Stimulated activated CD8-positive, alpha-beta memory T cell treated with anti-CD3 and anti-CD28 coated beads, Interleukin-12 subunit alpha, Interleukin-12 subunit beta, amount 100 ng/mL, for 1 hour (primary cell): Measurements from ENCODE around the gene PRKG1.

ENCODE experiments used
- DNase-seq: peaks from one replicate; pipeline ENCODE4 v3.0.0-alpha.2; 2020; ENCODE audit warnings: low read depth

The PRKG1 gene

DNA sequence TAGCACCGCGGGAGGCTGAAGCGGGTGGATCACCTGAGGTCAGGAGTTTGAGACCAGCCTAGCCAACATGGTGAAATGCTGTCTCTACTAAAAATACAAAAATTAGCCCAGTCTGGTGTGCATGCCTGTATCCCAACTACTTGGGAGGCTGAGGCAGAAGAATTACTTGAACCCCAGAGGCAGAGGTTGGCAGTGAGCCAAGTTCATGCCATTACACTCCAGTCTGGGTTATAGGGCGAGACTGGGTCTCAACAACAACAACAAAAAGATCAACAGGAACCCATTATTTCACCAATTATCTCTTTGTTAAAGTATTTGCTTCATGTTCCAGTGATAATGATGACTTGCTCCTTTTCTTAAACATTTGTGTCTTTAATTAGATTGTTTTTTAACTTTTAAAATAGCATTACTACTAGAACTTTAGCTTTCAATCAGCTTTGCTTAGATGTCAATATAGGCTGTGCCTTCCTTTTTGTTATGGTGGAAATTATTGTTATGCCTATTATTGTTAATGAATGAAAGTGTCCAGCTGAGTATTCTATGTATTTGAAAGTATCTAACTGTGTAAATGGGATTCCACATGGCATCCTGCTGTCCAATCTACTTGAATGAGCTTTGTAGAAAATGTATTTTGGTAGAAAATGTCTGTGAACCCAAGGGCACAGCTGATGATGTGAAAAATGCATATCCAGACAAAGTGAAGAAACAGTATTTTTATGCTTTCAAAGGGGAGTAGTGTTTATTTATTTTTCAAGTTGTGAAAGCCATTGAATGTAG, 686.8 kb downstream of the PRKG1 start:
- DNase-seq, result no peak

- no peak for DNase-seq
These were observed 689.5 kb downstream of the PRKG1 start for GRCh38 chr10:51763746-51764145.

GRCh38 chr10:51765284-51765971, 691.1 kb downstream of the PRKG1 start:
- no peak for DNase-seq

- DNase-seq, result no peak
These were observed 692.3 kb downstream of the PRKG1 start for GRCh38 chr10:51766423-51767102.

DNA sequence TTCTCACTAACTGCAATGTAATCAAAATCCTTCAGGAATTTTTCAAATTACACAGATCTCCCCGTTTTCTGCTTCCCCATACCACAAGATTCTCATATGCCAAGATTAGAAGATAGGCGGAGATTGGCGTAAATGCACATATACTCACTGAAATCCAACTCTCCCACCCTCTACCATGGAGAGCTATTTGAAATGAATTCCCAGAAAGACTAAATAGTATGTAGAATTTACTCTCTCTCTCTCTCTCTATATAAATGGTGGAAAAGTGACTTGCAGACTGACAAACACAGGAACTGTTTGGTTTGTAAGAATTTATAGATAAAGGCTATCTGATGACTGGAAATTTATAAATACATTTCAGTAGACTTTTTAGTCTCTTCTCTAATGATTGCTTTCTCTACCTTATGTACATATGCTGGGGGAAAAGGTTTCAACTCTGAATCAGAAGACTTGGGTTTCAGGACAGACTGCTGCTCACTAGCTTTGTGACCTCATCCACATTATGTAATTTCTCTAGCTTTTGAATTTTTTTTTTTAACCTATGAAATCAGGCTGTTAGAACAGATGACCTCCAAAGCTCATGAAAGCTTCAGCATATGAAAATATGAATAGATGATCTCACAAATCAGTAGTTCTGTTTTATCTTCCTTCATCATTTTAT, 692.9 kb downstream of the PRKG1 start:
- no peak for DNase-seq

GRCh38 chr10:51768886-51769465, 694.7 kb downstream of the PRKG1 start:
- no peak for DNase-seq

- no peak for DNase-seq
These were observed 696.4 kb downstream of the PRKG1 start for GRCh38 chr10:51770709-51771108.

- DNase-seq, result no peak
These were observed 698.1 kb downstream of the PRKG1 start for GRCh38 chr10:51772387-51772786.

DNA sequence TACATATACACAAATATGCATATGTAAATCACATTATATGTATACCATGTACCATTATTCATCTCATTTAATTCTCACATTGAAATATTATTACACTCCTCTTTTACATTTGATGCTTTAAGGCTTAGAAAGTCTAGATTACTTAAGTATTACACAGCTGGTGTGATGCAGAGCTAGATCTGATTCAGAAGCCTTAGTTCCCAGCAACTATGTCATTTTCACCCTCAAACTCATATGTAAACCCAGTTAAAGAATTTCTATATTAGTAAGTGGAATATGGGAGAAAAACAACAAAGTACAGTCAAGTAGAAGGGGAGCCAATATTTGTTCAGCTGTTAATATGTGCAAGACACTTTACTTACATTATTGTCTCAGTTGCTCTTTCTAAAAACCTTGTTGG, 699.4 kb downstream of the PRKG1 start:
- no peak for DNase-seq

GRCh38 chr10:51783941-51784340, 709.7 kb downstream of the PRKG1 start:
- no peak for DNase-seq

- DNase-seq, result no peak
These were observed 711.9 kb downstream of the PRKG1 start for GRCh38 chr10:51786016-51786683.

GRCh38 chr10:51786684-51787035, 712.4 kb downstream of the PRKG1 start:
- no peak for DNase-seq

DNA sequence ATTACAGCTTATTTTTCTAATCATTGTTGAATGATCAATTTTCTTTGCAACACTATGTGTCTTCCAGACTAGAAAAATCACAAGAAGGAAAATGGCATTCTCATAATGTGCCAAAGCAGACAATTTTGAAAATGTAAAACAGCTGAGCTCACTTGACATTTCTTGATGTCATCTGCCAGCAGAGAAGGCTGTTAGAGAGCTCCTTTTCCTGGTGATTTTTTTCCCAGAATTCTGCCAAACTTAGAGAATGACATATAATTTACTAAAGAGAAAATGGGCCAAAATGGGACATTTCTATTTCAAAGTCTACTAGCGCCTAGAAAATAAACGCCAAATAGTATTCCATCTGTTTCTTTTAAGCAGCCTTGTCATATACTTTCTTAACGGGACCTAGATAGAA, 714.0 kb downstream of the PRKG1 start:
- DNase-seq, result no peak

- DNase-seq, result no peak
These were observed 714.8 kb downstream of the PRKG1 start for GRCh38 chr10:51789118-51789517.

GRCh38 chr10:51789903-51790302, 715.6 kb downstream of the PRKG1 start:
- no peak for DNase-seq

- no peak for DNase-seq
These were observed 718.4 kb downstream of the PRKG1 start for GRCh38 chr10:51792678-51793077.

DNA sequence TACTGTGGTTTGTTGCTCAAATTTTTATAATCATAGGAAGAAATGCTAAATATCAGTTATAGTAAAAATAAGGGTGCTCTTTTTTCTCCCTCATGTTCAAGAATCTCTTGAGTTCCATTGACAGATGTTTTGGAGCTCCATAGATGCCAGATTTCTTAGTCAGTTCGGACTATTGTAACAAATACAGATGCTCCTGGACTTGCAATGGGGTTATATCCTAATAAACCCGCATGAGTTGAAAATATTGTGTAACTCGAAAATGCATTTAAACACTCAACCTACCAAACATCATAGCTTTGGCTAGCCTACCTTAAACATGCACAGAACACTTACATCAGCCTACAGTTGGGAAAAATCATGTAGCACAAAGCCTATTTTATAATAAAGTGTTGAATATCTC, 725.8 kb downstream of the PRKG1 start:
- no peak for DNase-seq

- no peak for DNase-seq
These were observed 726.6 kb downstream of the PRKG1 start for GRCh38 chr10:51800725-51801424.

DNA sequence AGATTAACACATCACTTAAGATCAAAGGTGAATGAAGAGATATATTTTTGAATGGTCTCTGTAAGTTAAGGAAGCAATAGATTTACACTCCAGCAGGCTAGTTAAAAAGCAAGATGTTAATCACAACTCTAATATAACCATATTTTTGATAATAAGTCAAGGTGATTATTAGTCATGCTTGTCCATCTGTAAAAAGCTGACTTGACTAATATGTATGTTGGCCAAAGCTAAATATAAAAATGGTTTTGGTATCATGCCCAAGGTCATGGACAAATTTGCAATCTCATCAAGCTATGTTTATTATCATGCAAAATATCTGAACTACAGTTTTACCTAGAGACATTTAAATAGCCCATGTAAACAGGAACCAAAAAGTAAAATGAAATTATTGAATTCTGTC, 727.7 kb downstream of the PRKG1 start:
- DNase-seq, result no peak

- DNase-seq, result no peak
These were observed 730.6 kb downstream of the PRKG1 start for GRCh38 chr10:51804866-51805265.
